ENCODE results near the gene PTPRM.

DNA sequence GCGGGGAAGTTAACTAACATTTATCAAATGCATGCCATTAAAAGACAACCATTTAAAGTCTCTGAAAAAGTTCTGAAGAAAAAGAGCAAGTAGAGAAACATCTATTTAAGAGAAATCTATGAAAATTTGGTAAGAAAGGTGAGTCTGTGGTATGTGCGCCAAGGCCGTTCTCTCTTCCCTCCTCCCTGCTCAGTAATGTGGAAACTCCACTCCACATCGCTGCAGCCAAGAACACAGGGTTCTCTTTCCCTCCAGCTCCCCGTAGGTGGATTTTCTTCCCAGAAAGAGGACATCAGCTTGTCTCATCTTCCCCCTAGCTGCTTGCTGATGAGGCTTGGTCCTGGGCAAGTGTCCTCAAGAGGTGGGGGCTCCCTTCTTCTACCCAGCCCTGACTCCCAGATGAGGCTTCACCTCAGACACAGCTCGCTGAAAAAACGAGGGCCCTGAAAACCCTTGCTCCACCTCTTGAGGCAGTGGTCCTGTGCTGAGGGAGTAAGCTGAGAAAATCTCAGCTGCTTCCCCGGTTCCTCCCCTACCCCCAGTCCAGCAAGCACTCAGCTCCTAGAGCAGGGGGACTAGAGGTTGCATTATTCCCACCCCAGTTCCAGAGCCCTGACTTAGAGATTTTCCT is 45.8 kb upstream of the PTPRM start:
- TF ChIP-seq CSDC2 (CRISPR knock-in tag; IDR thresholded peaks at IDR 0.05) = no peak
- TF ChIP-seq, protein P1, sequence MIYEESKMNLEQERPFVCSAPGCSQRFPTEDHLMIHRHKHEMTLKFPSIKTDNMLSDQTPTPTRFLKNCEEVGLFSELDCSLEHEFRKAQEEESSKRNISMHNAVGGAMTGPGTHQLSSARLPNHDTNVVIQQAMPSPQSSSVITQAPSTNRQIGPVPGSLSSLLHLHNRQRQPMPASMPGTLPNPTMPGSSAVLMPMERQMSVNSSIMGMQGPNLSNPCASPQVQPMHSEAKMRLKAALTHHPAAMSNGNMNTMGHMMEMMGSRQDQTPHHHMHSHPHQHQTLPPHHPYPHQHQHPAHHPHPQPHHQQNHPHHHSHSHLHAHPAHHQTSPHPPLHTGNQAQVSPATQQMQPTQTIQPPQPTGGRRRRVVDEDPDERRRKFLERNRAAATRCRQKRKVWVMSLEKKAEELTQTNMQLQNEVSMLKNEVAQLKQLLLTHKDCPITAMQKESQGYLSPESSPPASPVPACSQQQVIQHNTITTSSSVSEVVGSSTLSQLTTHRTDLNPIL (CRISPR knock-in tag; IDR thresholded peaks at IDR 0.05; ENCODE audit: low read depth) = no peak
- no peak for TF ChIP-seq ISL1 (CRISPR knock-in tag; IDR thresholded peaks at IDR 0.05)
- TF ChIP-seq ARNTL (CRISPR knock-in tag; IDR thresholded peaks at IDR 0.05; ENCODE audit: borderline replicate concordance, low read depth) = no peak

All from SK-N-SH treated with all-trans-retinoic acid at 6 μM for 48 hours (cell line).